Trophoblast cell (in vitro differentiated cells and primary cell): ENCODE measurements around the gene COL5A2.

Experiments
- DNase-seq, 2 donors: peaks; one replicate each; pipeline ENCODE4 v3.0.0-alpha.2; 2016
- H2AFZ ChIP-seq: 2 replicates; pipeline ENCODE4 v1.6.1; 2013; ENCODE audit warnings: low read length, moderate library complexity, mild to moderate bottlenecking; ENCODE audit not compliant: insufficient read depth, poor library complexity
- H2AK5ac ChIP-seq: 2 replicates; pipeline ENCODE4 v1.6.1; 2013; ENCODE audit warnings: mild to moderate bottlenecking, low read length
- H2BK120ac ChIP-seq: 2 replicates; pipeline ENCODE4 v1.6.1; 2013; ENCODE audit warnings: low read length, mild to moderate bottlenecking, moderate library complexity; ENCODE audit not compliant: insufficient read depth, poor library complexity
- H2BK12ac ChIP-seq: 2 replicates; pipeline ENCODE4 v1.6.1; 2013; ENCODE audit warnings: mild to moderate bottlenecking, low read length, moderate library complexity
- H2BK5ac ChIP-seq: 2 replicates; pipeline ENCODE4 v1.6.1; 2013; ENCODE audit warnings: low read length, low read depth, moderate library complexity, mild to moderate bottlenecking; ENCODE audit not compliant: poor library complexity
- H3K14ac ChIP-seq: 2 replicates; pipeline ENCODE4 v1.6.1; 2013; ENCODE audit warnings: mild to moderate bottlenecking, low read length
- H3K18ac ChIP-seq: 2 replicates; pipeline ENCODE4 v1.6.1; 2013; ENCODE audit warnings: mild to moderate bottlenecking, low read length
- H3K23ac ChIP-seq: 2 replicates; pipeline ENCODE4 v1.6.1; 2013; ENCODE audit warnings: low read length
- H3K27ac ChIP-seq: 2 replicates; pipeline ENCODE4 v1.5.1; 2013; ENCODE audit warnings: low read depth, mild to moderate bottlenecking, inconsistent platforms, low read length, moderate library complexity
- H3K27me3 ChIP-seq: 2 replicates; pipeline ENCODE4 v1.6.1; 2013; ENCODE audit warnings: inconsistent platforms, mild to moderate bottlenecking, low read length, moderate library complexity; ENCODE audit not compliant: insufficient read depth
- H3K36me3 ChIP-seq, 2 experiments: 1 replicate in 1 of 2; 2 replicates in 1 of 2; pipeline ENCODE4 v1.6.1; 2013; ENCODE audit warnings: low read length in 2 of 2, mild to moderate bottlenecking in 2 of 2, moderate library complexity in 1 of 2; ENCODE audit not compliant: insufficient read depth in 2 of 2, control insufficient read depth in 1 of 2
- H3K4ac ChIP-seq: 2 replicates; pipeline ENCODE4 v1.6.1; 2013; ENCODE audit warnings: low read depth, mild to moderate bottlenecking, low read length, moderate library complexity
- H3K4me1 ChIP-seq, 2 experiments: 1 replicate in 1 of 2; 2 replicates in 1 of 2; pipeline ENCODE4 v1.6.1; 2013; ENCODE audit warnings: low read length in 2 of 2, mild to moderate bottlenecking in 2 of 2, moderate library complexity in 1 of 2; ENCODE audit not compliant: insufficient read depth in 2 of 2, control insufficient read depth in 1 of 2
- H3K4me2 ChIP-seq: 2 replicates; pipeline ENCODE4 v1.6.1; 2013; ENCODE audit warnings: inconsistent platforms, mild to moderate bottlenecking, low read length, moderate library complexity
- H3K4me3 ChIP-seq: 2 replicates; pipeline ENCODE4 v1.5.1; 2013; ENCODE audit warnings: mild to moderate bottlenecking, low read depth, low read length, inconsistent platforms
- H3K79me1 ChIP-seq: one replicate; pipeline ENCODE4 v1.6.1; 2013; ENCODE audit warnings: low read length
- H3K79me2 ChIP-seq: 2 replicates; pipeline ENCODE4 v1.6.1; 2013; ENCODE audit warnings: low read length, mild to moderate bottlenecking; ENCODE audit not compliant: control insufficient read depth, insufficient read depth, poor library complexity
- H3K9ac ChIP-seq: 2 replicates; pipeline ENCODE4 v1.6.1; 2013; ENCODE audit warnings: mild to moderate bottlenecking, low read length
- H3K9me3 ChIP-seq: 2 replicates; pipeline ENCODE4 v1.6.1; 2013; ENCODE audit warnings: low read depth, mild to moderate bottlenecking, control low read depth, inconsistent platforms, low read length; ENCODE audit not compliant: insufficient read depth
- H4K12ac ChIP-seq: 2 replicates; pipeline ENCODE4 v1.6.1; 2013; ENCODE audit warnings: low read depth, mild to moderate bottlenecking, low read length, moderate library complexity
- H4K8ac ChIP-seq: 2 replicates; pipeline ENCODE4 v1.6.1; 2013; ENCODE audit warnings: low read depth, mild to moderate bottlenecking, low read length, moderate library complexity
- H4K91ac ChIP-seq: one replicate; pipeline ENCODE4 v1.6.1; 2013; ENCODE audit warnings: low read depth, mild to moderate bottlenecking, low read length, moderate library complexity
- WGBS: extraction: QIAGEN DNeasy Blood & Tissue Kit; methylation state at CpG from one replicate; pipeline ENCODE4 v1.1.7; 2013; ENCODE audit warnings: missing lambda C conversion rate; ENCODE audit not compliant: insufficient read length, insufficient coverage; ENCODE audit errors: extremely low coverage; 5-methylcytosine and 5-hydroxymethylcytosine counted together

Gene COL5A2

DNA sequence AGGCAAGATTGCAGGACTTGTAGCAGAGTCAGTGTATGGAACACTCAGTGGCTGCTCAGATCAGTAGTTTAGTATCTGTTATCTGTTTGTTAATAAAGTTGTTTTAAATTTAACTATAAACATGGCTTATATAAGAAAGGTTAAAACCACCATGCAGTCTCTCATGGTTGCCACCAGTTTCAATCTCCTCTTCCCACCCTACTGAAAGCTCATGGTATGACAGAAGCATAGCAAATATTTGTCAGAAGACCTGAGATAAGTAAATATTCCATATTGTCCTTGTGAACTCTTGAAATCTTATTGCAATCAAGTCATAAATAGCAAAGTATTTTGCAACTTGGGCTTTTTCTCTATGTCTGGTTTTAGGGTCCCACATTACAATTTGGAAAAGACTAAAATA is 2.1 kb upstream of the COL5A2 start:
- no peak overlapping the region for H4K12ac ChIP-seq
- no peaks in the 10 kb centered on the region for H3K4me1 ChIP-seq
- H4K91ac ChIP-seq, result no peak overlapping the region
- no peak overlapping the region for H3K23ac ChIP-seq
- no peaks in the 10 kb centered on the region for H3K79me2 ChIP-seq
- H2BK12ac ChIP-seq, result no peak overlapping the region
- no peak overlapping the region for H3K27ac ChIP-seq
- H3K18ac ChIP-seq, result no peak overlapping the region
- no peak overlapping the region for H3K9ac ChIP-seq
- H3K14ac ChIP-seq, result no peak overlapping the region
- no peaks in the 10 kb centered on the region for H3K27me3 ChIP-seq
- peaks cover 4% of the 10 kb centered on the region for H3K79me1 ChIP-seq
- H2BK120ac ChIP-seq, result no peak overlapping the region
- no peak overlapping the region for H2AK5ac ChIP-seq
- H2BK5ac ChIP-seq, result no peak overlapping the region
- H3K36me3 ChIP-seq, result no peaks in the 10 kb centered on the region
- no peak overlapping the region for H3K4me3 ChIP-seq
- H3K9me3 ChIP-seq, result no peaks in the 10 kb centered on the region
- no peak overlapping the region for H2AFZ ChIP-seq
- H3K4me2 ChIP-seq, result no peak overlapping the region
- no peak for DNase-seq
- no peak overlapping the region for H4K8ac ChIP-seq
- no peak overlapping the region for H3K4ac ChIP-seq

GRCh38 chr2:189178726-189179569 is 613 bp downstream of the COL5A2 start:
- no peak overlapping the region for H3K14ac ChIP-seq
- WGBS, result no CpG with 5 or more reads among the region's 14 CpGs
- peak overlapping the region; percentile 10 for H4K12ac ChIP-seq
- no peak overlapping the region for H3K23ac ChIP-seq
- H3K4ac ChIP-seq, result no peak overlapping the region
- peak overlapping the region; percentile 67 for H3K4me3 ChIP-seq
- no peak overlapping the region for H2AK5ac ChIP-seq
- H3K27me3 ChIP-seq, result no peaks in the 10 kb centered on the region
- H4K8ac ChIP-seq, result no peak overlapping the region
- H3K9me3 ChIP-seq, result no peaks in the 10 kb centered on the region
- no peak overlapping the region for H2BK120ac ChIP-seq
- H3K27ac ChIP-seq, result peak overlapping the region; percentile 65
- no peak overlapping the region for H2BK12ac ChIP-seq
- H2BK5ac ChIP-seq, result peak overlapping the region; percentile 26
- no peaks in the 10 kb centered on the region for H3K79me2 ChIP-seq
- H3K36me3 ChIP-seq, result no peaks in the 10 kb centered on the region
- peak overlapping the region; percentile 74 for H3K9ac ChIP-seq
- H4K91ac ChIP-seq, result no peak overlapping the region
- no peak overlapping the region for H2AFZ ChIP-seq
- H3K4me2 ChIP-seq, result peak overlapping the region; percentile 68
- no peak overlapping the region for H3K18ac ChIP-seq
- no peaks in the 10 kb centered on the region for H3K4me1 ChIP-seq
- DNase-seq, result no peak
- peaks cover 4% of the 10 kb centered on the region for H3K79me1 ChIP-seq

DNA sequence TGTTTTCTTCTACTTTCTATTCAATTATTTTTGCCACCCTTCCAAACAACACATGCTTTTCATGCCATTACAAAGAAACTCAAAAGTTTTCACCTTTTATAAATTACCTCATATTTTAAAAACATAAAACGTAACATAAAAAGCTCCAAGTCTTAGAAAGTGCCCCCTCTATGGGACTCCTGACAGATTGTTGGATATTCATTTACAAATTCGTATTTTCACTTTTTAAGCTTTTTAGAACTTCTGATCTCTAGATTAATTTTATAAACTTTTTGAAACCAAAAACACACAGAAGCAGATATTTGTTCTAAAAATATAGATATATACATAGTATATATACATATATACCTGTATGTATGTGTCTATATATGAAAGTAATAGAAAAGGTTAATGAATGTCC is 1.5 kb downstream of the COL5A2 start:
- H4K8ac ChIP-seq, result no peak overlapping the region
- no peak overlapping the region for H4K12ac ChIP-seq
- H3K27ac ChIP-seq, result no peak overlapping the region
- H2AK5ac ChIP-seq, result no peak overlapping the region
- H3K18ac ChIP-seq, result no peak overlapping the region
- no peaks in the 10 kb centered on the region for H3K79me2 ChIP-seq
- no peak overlapping the region for H3K4me2 ChIP-seq
- H3K4me3 ChIP-seq, result no peak overlapping the region
- no peaks in the 10 kb centered on the region for H3K36me3 ChIP-seq
- H4K91ac ChIP-seq, result no peak overlapping the region
- H2BK5ac ChIP-seq, result no peak overlapping the region
- no peak overlapping the region for H2AFZ ChIP-seq
- H3K9ac ChIP-seq, result no peak overlapping the region
- DNase-seq, result no peak
- no peaks in the 10 kb centered on the region for H3K4me1 ChIP-seq
- H2BK120ac ChIP-seq, result no peak overlapping the region
- peaks cover 4% of the 10 kb centered on the region for H3K79me1 ChIP-seq
- no peaks in the 10 kb centered on the region for H3K9me3 ChIP-seq
- no peak overlapping the region for H2BK12ac ChIP-seq
- H3K27me3 ChIP-seq, result no peaks in the 10 kb centered on the region
- H3K14ac ChIP-seq, result no peak overlapping the region
- 0% methylated on average over 1 of the region's 2 CpGs for WGBS
- H3K4ac ChIP-seq, result no peak overlapping the region
- H3K23ac ChIP-seq, result no peak overlapping the region

- Histone ChIP-seq H3K14ac (no peak overlapping the region), H3K4ac (peak overlapping the region; percentile 83), H3K4me2 (peak overlapping the region; percentile 58), H3K9ac (no peak overlapping the region), H3K27me3 (no peaks in the 10 kb centered on the region), H2AK5ac (no peak overlapping the region), H3K18ac (no peak overlapping the region), H3K79me1 (peaks cover 4% of the 10 kb centered on the region), H2BK12ac (no peak overlapping the region), H3K27ac (no peak overlapping the region), H3K23ac (no peak overlapping the region), H4K12ac (no peak overlapping the region), H2AFZ (no peak overlapping the region), H3K9me3 (no peaks in the 10 kb centered on the region), H4K91ac (no peak overlapping the region), H3K79me2 (no peaks in the 10 kb centered on the region), H2BK5ac (no peak overlapping the region), H4K8ac (no peak overlapping the region), H3K36me3 (no peaks in the 10 kb centered on the region), H3K4me1 (no peaks in the 10 kb centered on the region), H2BK120ac (no peak overlapping the region), H3K4me3 (no peak overlapping the region)
- DNase-seq, result no peak
- WGBS, result no CpG with 5 or more reads among the region's 4 CpGs
Measured at GRCh38 chr2:189177251-189177840, 2.2 kb downstream of the COL5A2 start.
